ENCODE results near the gene CCDC134.
"Not testable (repeated sequence)": the region's sequence is repeated elsewhere in the genome, so short reads cannot be mapped to it uniquely, and the experiment has no call there.

CCDC134 gene

DNA sequence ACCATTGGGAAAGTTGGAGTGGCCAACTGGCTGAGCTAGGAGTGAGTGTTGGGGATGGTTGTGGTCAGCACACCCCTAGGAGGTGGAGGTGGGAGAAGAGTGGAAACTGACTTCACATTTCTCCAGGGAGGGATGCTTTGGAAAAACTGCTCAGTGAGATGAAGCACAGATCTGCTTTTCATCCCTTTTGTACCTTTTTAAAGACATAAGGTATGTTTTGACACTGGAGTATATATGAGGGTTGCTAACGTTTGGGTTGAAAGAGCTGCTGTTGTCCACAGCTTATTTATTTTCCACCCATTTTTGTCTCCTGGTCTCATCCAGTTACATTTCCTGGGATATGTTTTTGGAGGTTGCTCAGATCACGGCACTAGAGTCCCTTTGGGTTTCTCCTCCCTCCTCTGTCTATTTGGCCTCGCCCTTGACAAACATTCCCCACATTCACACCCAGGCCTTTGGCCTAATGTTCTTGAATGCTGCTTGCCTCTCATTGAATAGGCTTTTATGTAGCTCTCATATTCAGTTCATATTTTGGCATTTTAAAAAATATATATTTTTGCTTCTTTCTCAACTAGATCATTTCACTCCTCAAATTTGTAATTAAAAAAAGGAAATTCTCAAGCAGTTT lies 40.7 kb downstream of the CCDC134 start:
- in situ Hi-C loops (cut with MboI; ENCODE audit: low sequenced_read_pairs) = no loop called here

DNA sequence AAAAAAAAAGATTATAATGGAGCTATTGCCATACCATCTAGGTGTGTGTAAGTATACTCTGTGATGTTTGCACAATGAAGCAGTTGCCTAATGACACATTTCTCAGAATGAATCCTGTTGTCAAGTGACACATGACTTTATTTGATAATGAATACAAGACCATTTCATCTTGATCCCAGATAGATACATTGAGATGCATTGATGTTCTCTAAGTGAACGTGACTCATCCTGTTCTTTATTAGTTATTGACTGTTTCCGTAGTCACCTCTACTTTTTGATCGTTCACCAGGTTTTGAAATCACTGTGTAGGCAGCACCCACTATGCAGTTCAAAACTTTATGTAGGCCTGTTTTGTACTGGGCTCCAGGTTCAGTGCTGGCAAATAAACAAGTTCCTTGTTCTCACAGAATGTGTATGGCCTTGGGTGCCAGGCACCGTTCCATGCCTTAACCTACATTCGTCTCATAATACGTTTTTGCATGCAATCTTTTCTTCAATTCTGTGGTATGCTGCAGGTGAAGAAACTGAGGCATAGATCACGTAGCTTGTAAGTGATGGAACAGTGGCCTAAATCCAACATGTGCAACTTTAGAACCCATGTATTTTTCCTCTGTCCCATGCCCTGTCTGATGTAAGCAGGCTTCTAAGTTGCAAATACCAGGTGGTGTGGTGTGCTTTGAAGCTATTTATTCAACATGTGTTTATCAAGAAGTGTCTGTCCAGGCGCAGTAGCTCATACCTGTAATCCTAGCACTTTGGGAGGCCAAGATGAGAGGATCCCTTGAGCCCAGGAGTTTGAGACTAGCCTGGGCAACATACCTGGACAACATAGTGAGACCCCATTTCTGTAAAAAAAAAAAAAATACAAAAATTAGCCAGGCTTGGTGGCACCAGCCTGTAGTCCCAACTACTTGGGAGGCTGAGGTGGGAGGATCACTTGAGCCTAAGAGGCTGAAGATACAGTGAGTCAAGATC lies 42.8 kb downstream of the CCDC134 start:
- in situ Hi-C loops (cut with MboI; ENCODE audit: low sequenced_read_pairs) = no loop called here

DNA sequence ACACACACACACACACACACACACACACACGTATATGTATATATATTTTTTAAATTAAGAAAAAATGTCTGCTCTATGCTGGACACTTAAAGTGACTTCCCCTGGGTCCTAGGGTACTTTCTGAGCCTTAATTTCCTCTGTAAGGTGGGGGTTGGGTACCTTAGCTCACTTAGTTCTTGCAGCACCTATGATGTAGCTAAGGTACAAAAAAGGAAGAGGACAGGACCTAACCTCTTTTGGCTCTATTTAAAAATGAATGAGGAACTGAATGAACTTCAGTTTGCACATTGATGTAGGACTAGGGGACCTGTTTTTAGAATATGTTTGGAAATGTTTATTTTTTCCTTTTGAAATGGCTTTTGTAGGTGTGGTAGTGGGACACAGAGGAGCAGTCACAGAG lies 43.6 kb downstream of the CCDC134 start:
- in situ Hi-C loops (cut with MboI; ENCODE audit: low sequenced_read_pairs) = no loop called here

DNA sequence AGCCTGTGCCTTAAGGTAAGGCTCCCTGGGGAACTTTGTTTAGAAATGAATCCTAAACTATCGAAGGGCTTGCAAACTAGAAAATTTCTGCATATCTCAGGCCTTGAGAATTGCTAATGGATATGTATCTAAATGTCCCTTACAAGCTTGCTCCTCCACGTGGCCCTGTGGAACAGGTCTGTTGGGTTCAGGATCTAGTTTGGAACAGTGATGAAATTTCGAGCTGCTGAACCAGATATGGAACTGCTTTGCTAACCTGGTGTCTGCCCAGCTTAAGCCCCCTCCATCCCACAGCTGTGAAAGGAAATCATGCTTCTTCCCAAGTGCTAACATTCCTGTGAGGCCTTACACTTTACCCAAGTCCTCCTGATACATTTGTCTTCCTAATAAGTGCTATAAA lies 44.0 kb downstream of the CCDC134 start:
- in situ Hi-C loops (cut with MboI; ENCODE audit: low sequenced_read_pairs) = no loop called here

DNA sequence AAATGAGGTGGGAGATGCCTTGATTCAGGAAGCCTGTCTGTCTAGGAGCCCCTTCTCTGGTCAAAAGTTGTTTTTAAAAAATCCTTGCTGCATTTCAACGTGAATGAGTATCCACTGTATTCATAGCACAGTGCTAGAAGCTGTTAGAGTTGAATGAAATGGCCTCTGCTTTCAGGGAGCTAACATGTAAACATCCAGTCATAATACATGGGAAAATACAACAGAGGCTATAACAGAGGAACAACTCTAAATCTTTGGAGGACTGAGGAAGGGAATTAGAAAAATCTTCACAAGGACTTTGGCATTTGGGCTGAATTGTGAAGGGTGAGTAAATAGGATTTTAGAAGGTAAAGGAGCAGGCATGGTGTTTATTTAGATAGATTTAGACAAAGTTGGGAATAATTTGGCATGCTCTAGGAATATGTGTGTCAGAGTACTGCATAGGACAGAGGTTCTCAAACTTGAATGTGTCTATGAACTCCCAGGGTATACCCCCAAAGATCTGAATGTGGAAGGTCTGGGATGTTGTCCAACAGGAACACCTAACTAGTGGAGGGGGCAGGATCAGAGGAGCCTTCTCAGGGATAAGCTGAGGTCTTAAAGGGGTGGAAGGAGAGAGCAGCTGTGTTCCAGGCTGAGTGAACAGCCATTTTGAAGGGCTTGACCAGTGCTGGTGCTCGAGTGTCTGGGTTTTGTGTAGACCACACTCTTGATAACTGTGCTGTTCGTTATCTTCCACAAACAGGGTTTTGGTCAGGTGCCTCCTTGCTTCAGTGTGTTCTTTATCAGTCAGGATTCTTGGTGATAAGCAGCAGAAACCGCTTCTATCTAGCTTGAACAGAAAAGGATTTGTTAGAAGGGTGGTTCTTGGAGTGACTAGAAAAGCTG lies 45.1 kb downstream of the CCDC134 start:
- in situ Hi-C loops (cut with MboI; ENCODE audit: low sequenced_read_pairs) = no loop called here

DNA sequence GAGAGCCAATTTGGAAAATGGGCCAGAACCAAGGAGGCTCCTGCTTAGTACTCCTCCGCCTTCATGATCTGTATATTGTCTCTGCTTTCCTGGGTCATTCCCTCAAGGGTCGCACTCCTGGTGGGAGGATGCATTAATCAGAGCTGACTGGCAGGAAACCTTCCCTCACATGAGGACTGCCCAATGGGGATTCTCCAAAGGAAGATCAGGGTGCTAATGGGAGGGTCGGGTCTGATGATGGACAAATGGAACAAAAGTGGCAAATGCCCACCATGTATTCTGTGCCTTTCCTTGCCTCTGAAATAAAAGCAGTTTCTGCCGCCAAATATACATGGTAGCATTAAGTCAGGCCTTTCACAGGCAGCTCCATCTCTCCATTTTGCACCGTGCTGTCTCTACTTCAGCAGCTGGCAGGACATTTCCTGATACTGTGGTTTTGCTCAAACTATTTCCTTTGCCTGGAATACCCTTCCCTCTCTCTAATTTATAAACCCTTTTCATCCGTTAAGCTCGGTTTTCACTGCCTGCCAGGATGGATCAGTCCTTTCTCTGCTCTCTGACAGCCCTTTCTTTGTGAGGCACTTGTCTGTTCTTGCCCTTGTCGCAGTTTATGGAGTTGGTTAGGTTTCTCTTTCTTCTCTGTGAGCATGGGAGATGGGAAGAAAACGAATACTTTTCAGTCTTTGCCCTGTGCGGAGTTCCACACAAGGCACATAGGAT lies 45.9 kb downstream of the CCDC134 start:
- in situ Hi-C loops (cut with MboI; ENCODE audit: low sequenced_read_pairs) = no loop called here

DNA sequence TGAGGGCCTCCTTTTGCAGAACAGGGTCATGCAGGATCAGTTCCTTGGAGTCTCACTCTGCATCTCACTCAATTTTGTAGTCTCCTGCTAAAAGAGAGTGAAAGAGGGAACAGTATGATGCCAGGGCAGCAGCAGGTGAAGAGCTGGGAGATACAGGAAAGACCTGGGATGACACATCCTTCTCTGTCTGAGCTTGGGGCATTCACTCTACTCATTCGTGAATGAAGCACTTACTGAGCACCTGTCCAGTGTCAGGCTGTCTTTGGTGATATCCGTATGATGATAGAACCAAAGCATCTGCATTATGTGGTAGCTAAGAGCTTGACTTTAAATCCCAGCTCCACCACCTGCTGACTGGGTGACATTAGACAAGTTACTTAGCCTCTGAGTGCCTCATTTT lies 46.8 kb downstream of the CCDC134 start:
- in situ Hi-C loops (cut with MboI; ENCODE audit: low sequenced_read_pairs) = no loop called here

DNA sequence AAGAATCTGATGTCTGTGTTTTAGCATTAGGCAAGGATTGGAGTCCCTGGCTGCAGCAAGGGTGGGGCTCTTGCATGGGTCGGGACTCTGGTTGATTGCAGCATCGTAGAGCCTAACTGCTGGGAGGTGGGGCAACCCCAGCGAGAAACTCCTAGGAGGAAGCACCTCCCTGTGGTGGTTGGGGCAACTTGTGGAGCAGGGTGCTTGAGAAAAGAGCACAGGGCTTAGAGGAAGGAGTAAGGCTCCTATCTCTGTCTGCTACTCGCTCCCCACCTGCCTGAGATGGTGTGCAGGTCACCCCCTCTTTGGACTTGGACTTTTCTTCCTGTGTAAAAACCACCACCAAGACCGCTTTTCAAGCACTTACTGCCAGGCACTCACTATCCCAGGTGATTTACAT lies 48.0 kb downstream of the CCDC134 start:
- in situ Hi-C loops (cut with MboI; ENCODE audit: low sequenced_read_pairs) = no loop called here

DNA sequence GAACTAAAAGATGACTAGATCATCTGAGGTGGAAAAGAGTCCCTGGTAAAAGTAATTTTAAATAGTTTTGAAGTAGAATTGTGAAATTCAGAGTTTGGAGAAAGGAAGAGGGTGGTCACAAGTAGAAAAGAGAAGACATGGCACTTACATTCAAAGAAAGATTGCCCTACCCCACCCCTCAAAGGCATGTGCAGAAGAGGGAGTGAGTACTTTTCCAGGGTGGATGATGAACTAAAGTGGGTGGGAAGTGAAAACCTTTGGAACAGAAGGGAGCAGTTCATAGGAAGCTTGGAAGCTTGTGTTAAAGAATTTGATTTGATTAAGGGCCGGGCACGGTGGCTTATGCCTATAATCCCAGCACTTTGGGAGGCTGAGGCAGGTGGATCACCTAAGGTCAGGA lies 56.0 kb downstream of the CCDC134 start:
- in situ Hi-C loops (cut with MboI; ENCODE audit: low sequenced_read_pairs) = no loop called here

DNA sequence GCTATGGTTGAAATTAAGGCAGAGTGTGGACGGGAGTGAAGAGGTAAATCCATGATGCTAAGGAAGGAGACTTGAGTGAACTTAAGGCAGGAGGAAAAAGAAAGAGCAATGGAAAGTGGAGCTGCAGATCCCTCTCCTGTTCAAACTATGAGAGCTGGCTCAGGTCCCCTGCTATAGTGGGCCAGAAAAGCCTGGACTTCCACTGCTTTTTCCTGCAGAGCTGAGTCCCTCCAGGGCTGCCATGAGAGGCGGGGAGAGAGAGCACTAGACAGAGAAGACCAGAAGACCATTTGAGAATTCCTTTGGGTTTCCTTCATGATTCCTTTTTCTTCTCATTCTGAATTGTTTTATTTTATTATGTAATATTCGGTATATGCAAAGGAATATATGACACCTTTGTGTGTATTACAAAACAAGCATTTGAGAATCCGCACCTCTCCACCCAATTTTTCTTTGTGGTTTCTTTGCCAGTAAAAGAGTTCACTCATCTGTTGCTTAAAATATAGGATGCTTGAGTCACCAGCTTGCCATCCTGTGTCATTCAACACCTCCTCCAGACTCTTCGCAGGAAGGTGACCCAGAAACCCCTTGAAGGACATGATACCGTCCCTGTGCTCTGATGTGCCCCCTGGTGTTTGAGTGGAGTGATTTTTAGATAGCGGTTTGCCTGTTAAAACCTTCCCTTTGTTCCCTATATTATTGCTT lies 56.8 kb downstream of the CCDC134 start:
- in situ Hi-C loops (cut with MboI; ENCODE audit: low sequenced_read_pairs) = no loop called here

DNA sequence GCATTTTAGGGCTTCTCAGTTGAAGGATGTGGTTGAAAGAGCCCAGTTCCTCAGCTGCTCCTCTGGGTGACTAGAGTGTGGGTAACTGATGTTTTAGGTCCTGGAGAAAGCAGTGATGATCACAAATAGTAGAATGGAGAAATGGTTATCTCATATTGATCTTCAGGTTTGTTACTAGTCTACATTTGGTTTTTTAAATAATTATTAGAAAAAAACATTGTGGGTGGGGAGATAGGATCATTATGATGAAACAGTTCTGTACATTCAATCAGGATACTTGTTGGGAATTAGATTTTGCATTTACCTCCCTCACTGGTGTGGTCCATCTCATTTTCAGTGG lies 57.4 kb downstream of the CCDC134 start:
- in situ Hi-C loops (cut with MboI; ENCODE audit: low sequenced_read_pairs) = no loop called here

DNA sequence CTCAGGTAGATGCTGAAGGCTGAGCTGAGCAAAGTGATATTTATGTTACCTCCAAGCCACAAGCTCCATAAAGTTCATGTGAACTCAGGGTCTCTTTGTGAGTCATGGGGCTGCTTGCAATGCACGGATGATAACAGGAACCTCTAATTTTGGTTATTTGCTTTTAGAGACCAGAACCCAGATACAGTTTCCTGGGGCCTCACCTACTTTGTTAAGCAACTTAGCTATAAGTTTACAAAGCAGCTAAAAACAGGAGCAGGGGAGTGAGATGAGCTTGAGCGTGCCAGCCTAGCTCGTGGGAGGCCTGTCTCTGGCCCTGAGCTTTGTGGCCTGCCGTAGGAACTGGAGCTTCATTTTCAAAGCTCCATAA lies 61.7 kb downstream of the CCDC134 start:
- in situ Hi-C loops (cut with MboI; ENCODE audit: low sequenced_read_pairs) = no loop called here

DNA sequence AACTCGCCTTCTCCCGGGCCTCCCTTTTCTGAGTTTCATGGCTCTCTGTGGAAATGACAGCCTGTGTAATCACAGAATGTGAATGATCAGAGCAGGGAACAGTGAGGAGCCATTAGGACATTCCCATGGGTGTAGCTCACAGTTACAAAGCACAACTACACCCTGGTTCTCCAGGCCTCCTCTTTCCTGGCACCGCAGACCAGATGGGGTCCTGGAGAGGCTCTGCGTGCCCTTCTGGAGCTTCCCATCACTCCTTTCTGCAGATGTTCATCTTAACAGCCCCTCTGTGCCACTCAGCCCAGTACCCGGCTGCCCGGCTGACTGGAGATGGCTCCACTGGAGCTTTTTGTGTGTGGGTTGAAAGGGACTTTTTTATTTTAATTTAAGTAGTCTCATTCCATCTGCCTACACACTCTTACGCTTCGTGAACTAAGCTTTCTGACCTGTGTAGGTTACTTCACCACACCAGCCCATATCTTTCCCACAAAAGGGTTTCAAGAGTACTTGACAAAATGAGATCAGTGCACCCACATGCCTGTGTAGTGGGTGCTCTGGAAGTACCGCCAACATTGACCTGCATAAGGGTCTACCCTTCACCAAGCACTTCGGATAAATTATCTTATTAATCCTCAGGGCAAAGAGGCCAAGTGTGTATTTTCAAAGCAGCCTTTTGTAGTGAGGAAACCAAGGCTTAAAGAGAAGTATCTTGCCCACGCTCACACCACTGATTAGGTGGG lies 62.2 kb downstream of the CCDC134 start:
- in situ Hi-C loops (cut with MboI; ENCODE audit: low sequenced_read_pairs) = no loop called here

DNA sequence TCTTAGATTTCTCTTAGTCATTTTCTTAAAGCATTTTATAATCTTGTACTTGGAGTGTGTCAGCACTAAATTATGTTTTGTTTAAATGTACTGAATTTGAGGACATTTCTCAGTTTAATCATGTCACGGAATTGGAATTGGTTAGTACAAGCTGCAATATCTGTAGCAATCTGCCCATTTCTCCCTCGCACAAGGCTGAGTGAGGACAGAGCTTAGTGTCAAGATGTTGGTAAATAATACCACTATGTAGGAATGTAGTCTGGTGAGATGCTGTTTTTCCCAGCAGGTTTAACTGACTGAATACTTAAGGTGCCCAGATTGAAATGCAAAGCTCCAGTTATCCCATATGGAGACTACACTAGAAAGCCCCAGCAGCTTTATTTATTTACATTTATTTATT lies 63.0 kb downstream of the CCDC134 start:
- in situ Hi-C loops (cut with MboI; ENCODE audit: low sequenced_read_pairs) = no loop called here

DNA sequence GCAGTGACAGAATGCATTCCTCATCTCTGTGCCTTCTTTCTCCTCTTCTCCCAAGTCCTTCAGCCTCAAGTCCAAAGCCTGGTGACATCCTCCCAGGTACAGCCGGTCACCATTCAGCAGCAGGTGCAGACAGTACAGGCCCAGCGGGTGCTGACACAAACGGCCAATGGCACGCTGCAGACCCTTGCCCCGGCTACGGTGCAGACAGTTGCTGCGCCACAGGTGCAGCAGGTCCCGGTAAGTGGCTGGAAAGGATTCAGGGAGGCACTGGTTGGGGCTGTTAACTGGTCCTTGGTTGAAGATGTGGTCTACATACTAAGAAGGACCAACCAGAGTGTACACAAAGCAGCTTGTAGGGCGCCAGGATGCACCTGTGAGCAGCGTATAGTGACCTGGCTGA lies 68.1 kb downstream of the CCDC134 start:
- in situ Hi-C loops (cut with MboI; ENCODE audit: low sequenced_read_pairs) = no loop called here

DNA sequence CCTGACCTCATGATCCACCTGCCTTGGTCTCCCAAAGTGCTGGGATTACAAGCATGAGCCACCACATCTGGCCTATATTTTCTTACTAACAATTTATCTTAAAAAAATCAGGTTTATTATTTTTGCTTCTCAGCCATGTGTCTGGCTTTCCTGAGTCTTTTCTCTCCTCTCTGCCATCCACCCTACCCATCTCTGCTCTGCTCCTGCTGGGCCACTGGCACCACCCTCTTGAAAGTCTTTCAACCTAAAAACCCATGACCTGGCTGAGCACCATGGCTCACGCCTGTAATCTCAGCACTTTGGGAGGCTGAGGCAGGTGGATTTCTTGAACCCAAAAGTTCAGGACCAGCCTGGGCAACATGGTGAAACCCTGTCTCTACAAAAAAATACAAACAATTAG lies 69.6 kb downstream of the CCDC134 start:
- in situ Hi-C loops (cut with MboI; ENCODE audit: low sequenced_read_pairs) = not testable (repeated sequence)

DNA sequence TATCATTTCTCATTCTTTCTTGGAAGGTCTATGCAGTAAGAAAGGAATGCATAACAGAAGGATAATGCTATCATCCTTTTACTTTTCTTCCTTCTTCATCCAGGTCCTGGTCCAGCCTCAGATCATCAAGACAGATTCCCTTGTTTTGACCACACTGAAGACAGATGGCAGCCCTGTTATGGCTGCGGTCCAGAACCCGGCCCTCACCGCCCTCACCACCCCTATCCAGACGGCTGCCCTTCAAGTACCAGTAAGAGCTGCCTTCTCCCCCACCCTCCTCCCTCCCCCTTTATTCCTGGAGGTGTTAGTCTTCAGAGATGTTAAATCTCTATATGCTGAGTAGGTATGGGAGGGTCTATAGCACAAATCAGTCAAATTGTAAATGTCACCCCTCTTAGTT lies 70.3 kb downstream of the CCDC134 start:
- in situ Hi-C loops (cut with MboI; ENCODE audit: low sequenced_read_pairs) = no loop called here

DNA sequence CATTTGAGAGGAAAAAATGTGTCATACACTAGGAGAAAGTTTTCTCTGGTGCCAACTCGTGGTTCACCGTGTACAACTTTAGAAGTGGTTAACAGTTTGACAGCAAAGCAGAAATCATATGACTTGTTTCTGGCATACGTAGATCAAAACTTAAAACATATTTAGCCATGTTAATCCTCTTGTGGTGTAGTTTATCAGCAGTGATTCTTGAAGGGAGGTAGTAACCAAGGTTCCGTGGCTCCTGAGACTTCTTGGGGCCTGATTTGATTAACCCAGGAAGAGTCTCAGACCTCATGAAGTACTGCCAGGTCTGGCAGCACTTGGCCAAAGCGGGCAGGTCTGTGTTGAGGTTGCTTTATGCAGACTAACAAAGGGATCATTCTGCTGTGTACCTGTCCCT lies 72.9 kb downstream of the CCDC134 start:
- in situ Hi-C loops (cut with MboI; ENCODE audit: low sequenced_read_pairs) = no loop called here

DNA sequence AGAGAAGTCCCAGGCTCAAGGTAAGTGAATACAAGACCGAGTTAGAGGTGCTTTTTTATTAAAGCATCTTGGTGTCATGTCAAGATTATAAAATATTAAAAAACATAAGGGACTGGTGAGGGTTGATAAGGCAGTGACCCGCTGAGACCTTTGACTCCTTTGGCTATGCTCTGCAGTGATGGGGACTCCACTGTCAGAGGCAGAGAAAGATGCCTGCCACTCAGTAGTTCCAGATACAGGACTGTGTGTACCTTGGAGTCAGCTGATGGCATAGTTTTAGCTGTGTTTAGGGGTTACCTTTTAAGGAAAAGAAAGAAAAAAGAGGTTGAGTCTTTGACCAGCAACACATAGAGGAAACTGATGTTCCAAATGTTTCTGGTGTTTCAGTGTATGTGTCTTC lies 73.6 kb downstream of the CCDC134 start:
- in situ Hi-C loops (cut with MboI; ENCODE audit: low sequenced_read_pairs) = no loop called here

All from HL-60/S4 (cell line).